OCI-LY1 (cell line): ENCODE measurements around the gene ARFIP2.

Experiments
- H2AFZ ChIP-seq: fragments of 200-600 bp; sonication (generic), shearing (Covaris generic); 2 replicates; pipeline ENCODE4 v1.6.0; 2014; ENCODE audit warnings: antibody characterized with exemption, mild to moderate bottlenecking, low read length
- H3F3A ChIP-seq: fragments of 200-600 bp; sonication (generic), shearing (Covaris generic); 2 replicates; pipeline ENCODE4 v1.6.0; 2014; ENCODE audit warnings: mild to moderate bottlenecking, antibody characterized with exemption, low read length, moderate library complexity; ENCODE audit not compliant: insufficient read depth
- H3K27ac ChIP-seq: fragments of 200-600 bp; sonication (generic); 2 replicates; pipeline ENCODE4 v1.5.1; 2014; ENCODE audit warnings: low read length, mixed run types, mild to moderate bottlenecking, low read depth; ENCODE audit not compliant: poor library complexity, severe bottlenecking
- H3K27me3 ChIP-seq: fragments of 200-600 bp; sonication (generic); 2 replicates; pipeline ENCODE4 v1.6.0; 2014; ENCODE audit warnings: antibody characterized with exemption, mild to moderate bottlenecking, low read length, moderate library complexity; ENCODE audit not compliant: insufficient read depth
- H3K36me3 ChIP-seq: fragments of 200-600 bp; sonication (generic); 2 replicates; pipeline ENCODE4 v1.6.1; 2014; ENCODE audit warnings: mild to moderate bottlenecking, antibody characterized with exemption, low read length, moderate library complexity, mixed read lengths; ENCODE audit not compliant: insufficient read depth
- H3K4me1 ChIP-seq: fragments of 200-600 bp; sonication (generic); 2 replicates; pipeline ENCODE4 v1.5.1; 2014; ENCODE audit warnings: mild to moderate bottlenecking, low read length, moderate library complexity; ENCODE audit not compliant: insufficient read depth, severe bottlenecking
- H3K4me2 ChIP-seq: fragments of 200-600 bp; sonication (generic), shearing (Covaris generic); 2 replicates; pipeline ENCODE4 v1.6.1; 2014; ENCODE audit warnings: low read length
- H3K4me3 ChIP-seq: fragments of 200-600 bp; sonication (generic); 2 replicates; pipeline ENCODE4 v1.5.1; 2014; ENCODE audit warnings: low read length, low read depth, mild to moderate bottlenecking, mixed read lengths; ENCODE audit not compliant: poor library complexity, severe bottlenecking
- H3K79me2 ChIP-seq: fragments of 200-600 bp; shearing (Covaris generic); 2 replicates; pipeline ENCODE4 v1.6.1; 2016; ENCODE audit warnings: mixed run types, low read length, mixed read lengths; ENCODE audit not compliant: insufficient read depth
- H3K9ac ChIP-seq: fragments of 200-600 bp; sonication (generic), shearing (Covaris generic); 2 replicates; pipeline ENCODE4 v1.6.1; 2014; ENCODE audit warnings: mild to moderate bottlenecking, low read length, mixed read lengths
- H3K9me2 ChIP-seq: fragments of 200-600 bp; sonication (generic), shearing (Covaris generic); 2 replicates; pipeline ENCODE4 v1.6.1; 2014; ENCODE audit warnings: low read depth, mild to moderate bottlenecking, low read length, mixed read lengths
- H3K9me3 ChIP-seq: fragments of 200-600 bp; shearing (Covaris generic); 2 replicates; pipeline ENCODE4 v1.6.1; 2014; ENCODE audit warnings: low read length, mixed read lengths
- H4K20me1 ChIP-seq: fragments of 200-600 bp; sonication (generic), shearing (Covaris generic); 2 replicates; pipeline ENCODE4 v1.6.0; 2016; ENCODE audit warnings: mild to moderate bottlenecking, low read length; ENCODE audit not compliant: insufficient read depth
- EZH2 ChIP-seq: fragments of 200-600 bp; sonication (generic), shearing (Covaris generic); IDR thresholded peaks from 2 replicates; pipeline ENCODE4 v1.8.0; 2017; ENCODE audit warnings: borderline replicate concordance, mixed run types, mild to moderate bottlenecking, antibody characterized with exemption, low read length, moderate library complexity, mixed read lengths
- TF ChIP-seq, protein P1 (sequence below): fragments of 200-600 bp; sonication (generic), shearing (Covaris generic); IDR thresholded peaks from 2 replicates; pipeline ENCODE4 v1.5.1; 2017; ENCODE audit warnings: mild to moderate bottlenecking, antibody characterized with exemption, low read length, moderate library complexity, mixed read lengths

Gene ARFIP2

DNA sequence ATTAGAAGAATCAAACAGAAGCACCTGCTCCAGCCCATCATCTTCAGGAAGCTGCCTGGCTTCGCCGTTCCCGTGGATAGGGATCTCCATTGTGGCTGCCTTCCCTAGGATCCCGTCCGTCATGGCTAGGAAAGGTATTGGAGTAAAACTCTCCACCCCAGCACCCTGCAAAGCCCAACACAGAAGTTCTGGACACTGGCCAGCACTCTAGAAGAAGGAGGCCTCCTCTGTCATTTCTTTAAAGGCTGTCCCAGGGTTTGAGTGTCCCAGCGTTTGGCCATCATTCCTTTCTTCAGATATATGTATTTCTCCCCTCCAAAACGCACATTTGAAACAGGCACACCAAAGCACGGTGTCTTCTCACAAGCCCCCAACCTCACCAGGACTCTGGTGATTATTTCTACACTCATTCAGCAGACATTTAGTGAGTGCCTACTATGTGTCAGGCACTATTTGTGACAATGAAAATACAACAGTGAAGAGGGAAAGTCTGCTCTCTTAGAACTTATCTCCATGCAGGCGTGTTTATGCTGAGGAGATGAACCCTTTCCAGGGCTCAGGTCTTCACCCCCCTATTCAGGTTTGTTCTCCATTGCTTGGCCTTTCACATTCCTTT, 724 bp downstream of the ARFIP2 start:
- H3K9ac ChIP-seq: peak overlapping the region; percentile 98
- H3K4me2 ChIP-seq: peak overlapping the region; percentile 98
- no peak overlapping the region for H2AFZ ChIP-seq
- TF ChIP-seq, protein P1, sequence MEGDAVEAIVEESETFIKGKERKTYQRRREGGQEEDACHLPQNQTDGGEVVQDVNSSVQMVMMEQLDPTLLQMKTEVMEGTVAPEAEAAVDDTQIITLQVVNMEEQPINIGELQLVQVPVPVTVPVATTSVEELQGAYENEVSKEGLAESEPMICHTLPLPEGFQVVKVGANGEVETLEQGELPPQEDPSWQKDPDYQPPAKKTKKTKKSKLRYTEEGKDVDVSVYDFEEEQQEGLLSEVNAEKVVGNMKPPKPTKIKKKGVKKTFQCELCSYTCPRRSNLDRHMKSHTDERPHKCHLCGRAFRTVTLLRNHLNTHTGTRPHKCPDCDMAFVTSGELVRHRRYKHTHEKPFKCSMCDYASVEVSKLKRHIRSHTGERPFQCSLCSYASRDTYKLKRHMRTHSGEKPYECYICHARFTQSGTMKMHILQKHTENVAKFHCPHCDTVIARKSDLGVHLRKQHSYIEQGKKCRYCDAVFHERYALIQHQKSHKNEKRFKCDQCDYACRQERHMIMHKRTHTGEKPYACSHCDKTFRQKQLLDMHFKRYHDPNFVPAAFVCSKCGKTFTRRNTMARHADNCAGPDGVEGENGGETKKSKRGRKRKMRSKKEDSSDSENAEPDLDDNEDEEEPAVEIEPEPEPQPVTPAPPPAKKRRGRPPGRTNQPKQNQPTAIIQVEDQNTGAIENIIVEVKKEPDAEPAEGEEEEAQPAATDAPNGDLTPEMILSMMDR: no peak
- TF ChIP-seq EZH2: no peak
- H3K79me2 ChIP-seq: peaks cover 28% of the 10 kb centered on the region
- H3K27me3 ChIP-seq: no peaks in the 10 kb centered on the region
- peak overlapping the region; percentile 42 for H3K27ac ChIP-seq
- peak overlapping the region; percentile 96 for H3K4me3 ChIP-seq
- H3K9me3 ChIP-seq: no peaks in the 10 kb centered on the region
- peaks cover 22% of the 10 kb centered on the region for H3K4me1 ChIP-seq
- no peaks in the 10 kb centered on the region for H3F3A ChIP-seq
- peaks cover 73% of the 10 kb centered on the region for H3K36me3 ChIP-seq
- no peaks in the 10 kb centered on the region for H4K20me1 ChIP-seq
- no peaks in the 10 kb centered on the region for H3K9me2 ChIP-seq

DNA sequence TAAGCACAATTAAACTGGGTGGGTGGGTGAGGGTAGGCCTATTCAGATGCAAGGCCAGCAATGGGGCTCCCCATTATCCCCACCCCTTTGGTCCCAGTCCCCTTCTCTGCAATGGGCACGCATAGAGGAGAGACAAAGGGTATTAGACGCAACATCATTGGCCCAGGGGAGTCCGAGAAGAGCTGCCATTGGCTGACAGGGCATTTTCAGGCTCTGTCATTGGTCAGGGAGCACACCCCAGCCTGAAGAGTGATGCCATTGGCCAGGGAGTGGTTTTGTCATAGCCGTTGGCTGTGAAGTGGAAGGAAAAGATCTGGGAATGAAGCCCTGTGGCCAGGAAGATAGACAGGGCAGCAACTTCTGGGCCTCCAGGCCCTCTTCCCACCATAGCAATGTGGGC, 4.6 kb downstream of the ARFIP2 start:
- Histone ChIP-seq H3K4me2 (no peak overlapping the region), H4K20me1 (no peaks in the 10 kb centered on the region), H3K4me3 (no peak overlapping the region), H3F3A (no peaks in the 10 kb centered on the region), H3K4me1 (peaks cover 17% of the 10 kb centered on the region), H3K79me2 (peaks cover 8% of the 10 kb centered on the region), H3K9me3 (no peaks in the 10 kb centered on the region), H3K27me3 (no peaks in the 10 kb centered on the region), H3K9ac (no peak overlapping the region), H3K9me2 (no peaks in the 10 kb centered on the region), H2AFZ (no peak overlapping the region), H3K36me3 (peaks cover 40% of the 10 kb centered on the region), H3K27ac (no peak overlapping the region)
- TF ChIP-seq, protein P1: no peak
- no peak for TF ChIP-seq EZH2

DNA sequence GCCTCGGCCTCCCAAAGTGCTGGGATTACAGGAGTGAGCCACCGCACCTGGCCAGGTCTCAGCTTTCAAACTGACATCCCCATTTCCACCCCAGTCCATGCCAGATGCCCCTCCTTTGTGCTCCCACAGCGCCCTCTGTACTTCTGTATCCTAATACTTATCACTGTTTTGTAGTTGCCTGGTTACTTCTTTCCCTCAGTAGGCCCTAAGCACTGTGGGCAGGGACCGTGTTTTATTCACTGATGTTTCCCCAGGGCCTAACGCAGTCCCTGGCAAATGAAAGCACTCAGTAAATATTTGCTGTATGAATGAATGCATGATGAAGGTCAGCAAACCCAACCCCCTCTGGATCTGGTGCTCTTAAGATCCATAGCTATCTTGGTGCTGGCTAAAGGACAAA, 5.2 kb downstream of the ARFIP2 start:
- TF ChIP-seq EZH2: no peak
- TF ChIP-seq, protein P1: no peak; the same call in 1 of the 2 replicates
- Histone ChIP-seq H3K9me3 (no peaks in the 10 kb centered on the region), H3K4me2 (no peak overlapping the region), H3F3A (no peaks in the 10 kb centered on the region), H2AFZ (no peak overlapping the region), H3K9ac (no peak overlapping the region), H3K9me2 (no peaks in the 10 kb centered on the region), H3K4me1 (peaks cover 17% of the 10 kb centered on the region), H3K79me2 (peaks cover 6% of the 10 kb centered on the region; the same call in 1 of the 2 replicates), H3K27me3 (no peaks in the 10 kb centered on the region), H3K36me3 (peaks cover 40% of the 10 kb centered on the region), H4K20me1 (no peaks in the 10 kb centered on the region), H3K4me3 (no peak overlapping the region), H3K27ac (no peak overlapping the region)
